ENCODE results near the gene C15orf61.

Gene C15orf61

DNA sequence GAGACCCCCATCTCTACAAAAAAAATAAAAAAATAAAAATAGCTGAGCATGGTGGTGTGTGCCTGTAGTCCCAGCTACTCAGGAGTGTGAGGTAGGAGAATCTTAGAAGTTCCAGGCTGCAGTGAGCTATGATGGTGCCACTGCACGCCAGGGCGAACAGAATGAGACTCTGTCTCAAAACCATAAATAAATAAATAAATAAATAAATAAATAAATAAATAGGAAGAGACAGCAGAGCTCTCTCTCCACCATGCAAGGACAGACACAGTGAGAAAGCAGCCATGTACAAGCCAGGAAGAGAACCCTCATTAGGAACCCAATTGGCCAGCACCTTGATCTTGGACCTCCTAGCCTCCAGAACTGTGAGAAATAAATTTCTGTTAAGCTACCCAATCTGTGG, 5.4 kb upstream of the C15orf61 start:
- DNase-seq: no peak
- Histone ChIP-seq H3K9me3 (ENCODE audit: severe bottlenecking) (no peaks in the 10 kb centered on the region), H3K27ac (no peak overlapping the region), H3K4me3 (ENCODE audit: low read depth, low read length) (no peak overlapping the region), H3K27me3 (ENCODE audit: insufficient read depth, low read depth, severe bottlenecking) (no peaks in the 10 kb centered on the region), H3K36me3 (no peaks in the 10 kb centered on the region)
- TF ChIP-seq, protein P1, sequence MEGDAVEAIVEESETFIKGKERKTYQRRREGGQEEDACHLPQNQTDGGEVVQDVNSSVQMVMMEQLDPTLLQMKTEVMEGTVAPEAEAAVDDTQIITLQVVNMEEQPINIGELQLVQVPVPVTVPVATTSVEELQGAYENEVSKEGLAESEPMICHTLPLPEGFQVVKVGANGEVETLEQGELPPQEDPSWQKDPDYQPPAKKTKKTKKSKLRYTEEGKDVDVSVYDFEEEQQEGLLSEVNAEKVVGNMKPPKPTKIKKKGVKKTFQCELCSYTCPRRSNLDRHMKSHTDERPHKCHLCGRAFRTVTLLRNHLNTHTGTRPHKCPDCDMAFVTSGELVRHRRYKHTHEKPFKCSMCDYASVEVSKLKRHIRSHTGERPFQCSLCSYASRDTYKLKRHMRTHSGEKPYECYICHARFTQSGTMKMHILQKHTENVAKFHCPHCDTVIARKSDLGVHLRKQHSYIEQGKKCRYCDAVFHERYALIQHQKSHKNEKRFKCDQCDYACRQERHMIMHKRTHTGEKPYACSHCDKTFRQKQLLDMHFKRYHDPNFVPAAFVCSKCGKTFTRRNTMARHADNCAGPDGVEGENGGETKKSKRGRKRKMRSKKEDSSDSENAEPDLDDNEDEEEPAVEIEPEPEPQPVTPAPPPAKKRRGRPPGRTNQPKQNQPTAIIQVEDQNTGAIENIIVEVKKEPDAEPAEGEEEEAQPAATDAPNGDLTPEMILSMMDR (IDR thresholded peaks at IDR 0.05; ENCODE audit: low read depth, low read length): no peak

DNA sequence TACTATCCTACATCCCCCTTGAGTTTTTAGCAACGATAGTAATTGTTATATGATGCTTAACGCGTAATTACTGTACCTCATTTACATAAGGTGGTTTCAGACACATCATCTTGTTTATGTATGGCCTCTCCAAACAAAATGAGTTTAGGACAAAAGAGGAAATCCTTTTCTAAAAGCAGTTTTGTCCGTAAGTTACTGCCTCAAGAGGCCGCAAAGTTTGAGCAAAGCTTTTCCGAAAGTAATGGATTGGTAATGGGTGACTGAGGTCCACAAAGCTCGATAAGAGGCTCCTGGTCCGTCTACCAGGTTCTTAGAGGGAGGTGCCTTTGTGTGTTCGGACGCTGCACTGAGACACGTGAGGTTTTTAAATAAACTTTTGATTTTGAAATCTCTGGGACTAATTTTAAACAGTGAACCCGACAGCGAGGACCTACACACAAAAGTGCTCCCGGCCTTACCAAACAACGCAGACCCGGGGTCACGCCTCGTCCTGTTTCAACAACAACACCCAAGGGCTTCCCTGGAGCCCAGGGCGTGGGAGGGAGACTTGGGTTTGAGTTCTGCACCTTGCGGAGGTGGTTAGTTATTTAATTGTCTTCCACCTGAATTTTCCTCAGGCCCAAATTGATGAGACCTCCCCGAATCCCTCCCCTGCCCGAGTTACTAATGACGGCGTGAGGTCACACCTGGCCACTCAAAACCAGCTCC, 456 bp upstream of the C15orf61 start:
- H3K27me3 ChIP-seq (ENCODE audit: insufficient read depth, low read depth, severe bottlenecking): no peaks in the 10 kb centered on the region
- H3K36me3 ChIP-seq: peaks cover 5% of the 10 kb centered on the region
- H3K9me3 ChIP-seq (ENCODE audit: severe bottlenecking): no peaks in the 10 kb centered on the region
- TF ChIP-seq, protein P1 (IDR thresholded peaks at IDR 0.05; ENCODE audit: low read depth, low read length): no peak
- peak overlapping the region; percentile 57 for H3K4me3 ChIP-seq (ENCODE audit: low read depth, low read length)
- peak overlapping the region; percentile 51 for H3K27ac ChIP-seq
- no peak for DNase-seq

DNA sequence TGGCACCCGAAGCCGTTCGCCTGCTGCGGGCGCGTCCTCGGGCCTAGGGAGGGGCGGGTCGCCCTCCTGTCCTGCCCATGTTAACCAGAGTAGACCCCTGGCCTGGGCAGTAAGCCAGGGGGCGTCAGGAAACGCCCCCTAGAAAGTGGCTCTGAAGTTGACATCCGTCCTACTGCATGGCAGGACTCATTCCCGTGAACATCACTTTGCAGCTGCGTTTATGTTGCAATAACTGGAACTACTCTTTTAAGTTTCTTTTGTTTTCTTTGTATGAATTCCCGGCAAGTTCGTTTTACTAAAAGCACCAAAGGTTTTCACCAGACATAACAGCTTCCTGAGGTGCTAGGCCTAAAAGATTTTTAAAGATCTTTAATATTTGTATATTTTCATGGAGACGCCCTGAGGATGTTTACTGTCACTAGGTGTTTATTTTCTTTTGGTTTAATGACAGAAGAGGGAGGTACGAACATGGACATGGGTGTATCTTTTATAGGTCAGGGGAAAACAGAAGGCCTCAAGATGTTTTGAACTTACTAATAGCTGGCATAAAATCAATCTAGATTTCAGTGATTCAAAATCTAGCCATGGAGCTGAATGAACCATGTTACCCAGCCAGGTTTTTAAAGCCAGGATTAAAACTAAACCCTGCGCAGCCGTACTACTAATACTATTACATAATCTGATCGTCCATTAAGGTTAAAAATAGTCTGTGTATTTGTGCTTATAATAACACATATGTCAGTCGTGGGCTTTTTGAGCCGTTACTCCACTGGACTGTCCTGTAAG, 1.0 kb downstream of the C15orf61 start:
- no peaks in the 10 kb centered on the region for H3K9me3 ChIP-seq (ENCODE audit: severe bottlenecking)
- no peaks in the 10 kb centered on the region for H3K27me3 ChIP-seq (ENCODE audit: insufficient read depth, low read depth, severe bottlenecking)
- H3K27ac ChIP-seq: peak overlapping the region; percentile 97
- TF ChIP-seq, protein P1 (IDR thresholded peaks at IDR 0.05; ENCODE audit: low read depth, low read length): no peak
- peaks cover 14% of the 10 kb centered on the region for H3K36me3 ChIP-seq
- DNase-seq: peak; percentile 35
- H3K4me3 ChIP-seq (ENCODE audit: low read depth, low read length): peak overlapping the region; percentile 70

DNA sequence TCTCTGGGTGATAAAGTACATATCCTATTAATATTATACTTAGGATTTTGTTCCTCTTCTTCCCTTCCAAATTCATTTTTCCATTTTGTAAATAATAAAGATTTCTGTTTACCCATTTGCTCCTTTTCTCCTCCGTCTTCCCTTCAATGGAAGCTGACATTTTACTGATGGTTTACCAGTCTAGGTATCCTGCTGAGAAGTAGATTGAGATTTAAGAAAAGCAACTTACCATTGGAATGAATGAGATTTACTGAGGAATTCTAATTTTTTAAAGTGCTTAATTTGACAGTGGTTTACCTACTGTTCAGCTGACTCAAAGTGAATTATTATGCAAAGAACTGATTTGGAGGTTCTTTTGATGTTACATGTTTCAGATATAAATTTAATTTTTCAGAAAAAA, 2.4 kb downstream of the C15orf61 start:
- H3K9me3 ChIP-seq (ENCODE audit: severe bottlenecking): no peaks in the 10 kb centered on the region
- no peaks in the 10 kb centered on the region for H3K27me3 ChIP-seq (ENCODE audit: insufficient read depth, low read depth, severe bottlenecking)
- no peak overlapping the region for H3K4me3 ChIP-seq (ENCODE audit: low read depth, low read length)
- no peak overlapping the region for H3K27ac ChIP-seq
- H3K36me3 ChIP-seq: peaks cover 23% of the 10 kb centered on the region
- no peak for DNase-seq
- TF ChIP-seq, protein P1 (IDR thresholded peaks at IDR 0.05; ENCODE audit: low read depth, low read length): no peak

DNA sequence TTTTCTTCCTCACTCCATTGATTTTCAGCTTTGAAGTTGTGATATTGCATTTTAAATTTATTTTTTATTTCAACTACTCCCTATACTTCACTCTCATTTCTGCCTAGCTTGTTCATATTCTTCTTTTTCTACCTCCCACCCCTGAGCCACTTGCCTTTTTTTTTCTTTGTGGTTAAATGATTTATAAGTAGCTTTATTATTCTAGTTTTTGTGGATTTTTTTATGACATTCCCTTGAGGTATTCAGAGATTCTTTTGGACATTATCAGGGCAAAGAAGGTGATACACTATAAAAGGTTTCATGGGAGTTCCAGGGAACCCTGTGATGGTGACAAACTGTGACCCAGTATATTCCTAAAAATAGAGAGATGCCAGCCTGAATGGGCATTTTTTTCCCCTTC, 3.3 kb downstream of the C15orf61 start:
- DNase-seq: no peak
- H3K36me3 ChIP-seq: peaks cover 23% of the 10 kb centered on the region
- TF ChIP-seq, protein P1 (IDR thresholded peaks at IDR 0.05; ENCODE audit: low read depth, low read length): no peak
- no peaks in the 10 kb centered on the region for H3K9me3 ChIP-seq (ENCODE audit: severe bottlenecking)
- no peak overlapping the region for H3K27ac ChIP-seq
- no peaks in the 10 kb centered on the region for H3K27me3 ChIP-seq (ENCODE audit: insufficient read depth, low read depth, severe bottlenecking)
- no peak overlapping the region for H3K4me3 ChIP-seq (ENCODE audit: low read depth, low read length)

All from WERI-Rb-1 (cell line).